ENCODE results near the gene RWDD1.

RWDD1 gene

DNA sequence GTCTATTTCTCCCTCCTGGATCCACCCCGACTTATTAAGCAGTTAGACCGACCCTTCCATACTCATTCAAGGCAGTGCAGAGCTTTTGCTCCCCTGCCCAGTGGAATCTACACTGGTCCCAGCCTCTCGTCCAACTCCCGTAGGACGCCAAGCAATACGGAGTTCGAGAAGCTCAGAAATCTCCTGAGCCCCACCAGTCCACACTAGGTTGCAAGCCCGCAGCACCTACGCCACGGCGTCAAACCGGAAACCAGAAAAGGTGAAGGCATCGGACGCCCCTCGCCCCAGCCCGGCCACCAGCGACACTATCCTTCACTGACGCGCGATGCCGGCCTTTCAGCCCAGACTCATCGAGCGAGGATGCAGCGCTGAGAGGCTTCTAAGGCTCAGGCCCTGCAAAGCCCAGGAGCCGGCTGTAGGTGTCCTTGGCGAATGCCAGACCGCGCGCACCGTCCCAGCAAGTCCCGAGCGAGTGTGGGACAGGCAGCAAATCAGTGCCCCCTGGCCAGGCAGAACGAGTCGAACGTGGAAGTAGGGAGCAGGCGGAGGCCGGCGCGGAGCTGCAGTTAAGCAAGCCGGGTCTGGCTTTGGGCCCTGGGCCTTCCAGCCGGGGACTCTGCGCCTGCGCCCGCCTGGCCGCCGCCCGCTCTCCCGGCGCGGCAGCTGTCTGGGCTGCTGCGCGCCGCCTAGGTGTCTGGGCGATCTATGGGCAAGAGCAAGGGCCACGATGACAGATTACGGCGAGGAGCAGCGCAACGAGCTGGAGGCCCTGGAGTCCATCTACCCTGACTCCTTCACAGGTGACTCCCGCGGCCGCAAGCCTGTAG lies at the start of gene RWDD1:
Gene RWDD1, plus strand, starts transcription at position 649 of the 827 bp plus-strand sequence. Its CDS starts 79 bp downstream, at position 728.
- DNase-seq (ENCODE audit: low read depth): peak; percentile 93

DNA sequence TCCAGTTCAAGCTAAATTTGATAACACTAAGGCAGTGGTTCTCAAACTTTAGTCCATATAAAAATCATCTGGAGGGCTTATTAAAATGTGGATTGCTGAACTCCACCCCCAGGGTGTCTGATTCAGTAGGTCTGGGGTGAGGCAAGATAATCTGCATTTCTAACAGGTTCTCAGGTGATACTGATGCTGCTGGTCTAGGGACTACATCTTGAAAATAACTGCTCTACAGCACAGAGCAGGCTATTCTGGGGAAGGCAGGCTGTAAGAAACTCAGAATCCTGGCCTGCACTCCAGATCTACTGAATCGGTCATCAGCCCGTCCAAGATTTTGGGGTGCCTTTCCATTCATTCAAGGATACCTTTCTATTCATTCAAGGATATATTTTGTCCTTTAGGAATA lies 48.4 kb upstream of the RWDD1 start:
- DNase-seq (ENCODE audit: low read depth): no peak

GRCh38 chr6:116524236-116524635 lies 47.1 kb upstream of the RWDD1 start:
- DNase-seq (ENCODE audit: low read depth): no peak

DNA sequence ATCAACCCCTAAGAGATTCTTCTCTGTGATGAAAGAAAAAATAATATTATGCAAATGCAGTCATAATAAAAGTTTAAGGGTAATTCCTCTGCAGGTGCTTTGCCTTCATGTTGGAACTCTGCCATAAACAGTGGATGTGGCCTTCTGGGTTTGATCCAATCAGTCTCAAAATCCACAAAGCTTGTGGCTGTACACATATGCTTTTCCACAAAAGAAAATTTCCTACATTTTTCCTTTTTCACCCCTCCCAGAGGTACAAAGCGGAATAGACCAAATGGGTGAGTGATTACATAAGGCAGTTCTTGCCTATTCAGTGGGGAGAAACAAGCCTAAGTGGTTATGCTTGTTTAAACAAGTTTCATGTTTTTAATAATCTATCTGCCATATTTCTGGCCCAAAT lies 43.2 kb upstream of the RWDD1 start:
- DNase-seq (ENCODE audit: low read depth): no peak

- DNase-seq (ENCODE audit: low read depth): no peak
These were observed 42.5 kb upstream of the RWDD1 start for GRCh38 chr6:116528780-116529179.

DNA sequence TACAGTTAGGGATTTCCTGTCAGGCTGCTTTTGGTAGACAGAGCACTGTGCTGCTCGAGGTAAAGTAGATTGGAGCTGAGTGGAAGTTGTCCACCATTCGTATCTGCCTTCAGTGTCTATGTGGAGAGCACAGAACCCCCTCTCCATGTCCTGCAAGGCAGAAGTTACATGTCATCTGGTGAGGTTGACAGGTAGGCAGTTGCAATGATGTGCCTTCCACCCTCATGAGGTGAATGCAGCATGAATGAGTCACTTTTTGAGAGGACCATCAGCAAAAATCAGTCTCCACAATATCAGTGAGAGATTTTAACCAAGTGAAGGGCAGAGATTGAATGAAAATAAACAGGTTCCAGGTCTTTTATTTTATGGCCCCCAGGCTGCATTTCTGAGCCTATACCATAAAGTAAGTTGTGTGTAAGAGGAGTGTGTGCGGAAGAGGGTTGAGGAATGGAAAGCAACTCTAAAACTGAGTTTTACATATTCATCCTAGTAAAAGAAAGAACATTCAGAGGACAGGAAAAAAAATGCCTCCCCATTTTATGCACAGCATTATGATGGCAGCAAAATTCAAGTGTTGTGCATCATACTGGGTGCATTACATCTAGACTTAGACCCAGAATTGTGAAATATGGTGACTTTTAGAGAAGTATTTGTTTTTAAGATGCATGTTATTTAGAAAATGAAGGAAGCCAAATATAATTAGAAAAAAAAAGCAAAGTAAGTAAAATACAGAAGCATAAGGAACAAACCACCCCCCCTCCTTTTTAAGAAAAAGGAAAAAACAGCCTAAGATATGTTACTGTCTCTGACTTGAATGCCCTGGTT lies 41.6 kb upstream of the RWDD1 start:
- no peak for DNase-seq (ENCODE audit: low read depth)

DNA sequence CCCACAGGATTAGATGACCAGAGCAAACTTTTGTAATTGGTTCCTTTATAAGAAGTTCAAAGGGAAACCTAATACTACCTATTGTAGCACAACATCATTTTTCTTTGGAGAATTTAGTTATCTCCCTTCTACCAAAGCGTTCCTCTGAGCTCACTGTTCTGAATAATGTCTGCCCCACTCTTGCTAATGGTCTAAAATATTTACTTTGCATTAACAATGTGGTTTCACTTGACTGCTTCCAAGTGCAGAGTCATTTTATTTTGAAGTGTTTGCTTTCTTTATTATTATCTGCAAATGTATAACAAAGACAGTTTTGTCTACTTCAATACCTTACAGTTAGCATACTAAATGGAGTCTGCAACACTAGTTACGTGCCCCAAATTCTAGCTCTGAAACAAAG lies 40.9 kb upstream of the RWDD1 start:
- DNase-seq (ENCODE audit: low read depth): no peak

DNA sequence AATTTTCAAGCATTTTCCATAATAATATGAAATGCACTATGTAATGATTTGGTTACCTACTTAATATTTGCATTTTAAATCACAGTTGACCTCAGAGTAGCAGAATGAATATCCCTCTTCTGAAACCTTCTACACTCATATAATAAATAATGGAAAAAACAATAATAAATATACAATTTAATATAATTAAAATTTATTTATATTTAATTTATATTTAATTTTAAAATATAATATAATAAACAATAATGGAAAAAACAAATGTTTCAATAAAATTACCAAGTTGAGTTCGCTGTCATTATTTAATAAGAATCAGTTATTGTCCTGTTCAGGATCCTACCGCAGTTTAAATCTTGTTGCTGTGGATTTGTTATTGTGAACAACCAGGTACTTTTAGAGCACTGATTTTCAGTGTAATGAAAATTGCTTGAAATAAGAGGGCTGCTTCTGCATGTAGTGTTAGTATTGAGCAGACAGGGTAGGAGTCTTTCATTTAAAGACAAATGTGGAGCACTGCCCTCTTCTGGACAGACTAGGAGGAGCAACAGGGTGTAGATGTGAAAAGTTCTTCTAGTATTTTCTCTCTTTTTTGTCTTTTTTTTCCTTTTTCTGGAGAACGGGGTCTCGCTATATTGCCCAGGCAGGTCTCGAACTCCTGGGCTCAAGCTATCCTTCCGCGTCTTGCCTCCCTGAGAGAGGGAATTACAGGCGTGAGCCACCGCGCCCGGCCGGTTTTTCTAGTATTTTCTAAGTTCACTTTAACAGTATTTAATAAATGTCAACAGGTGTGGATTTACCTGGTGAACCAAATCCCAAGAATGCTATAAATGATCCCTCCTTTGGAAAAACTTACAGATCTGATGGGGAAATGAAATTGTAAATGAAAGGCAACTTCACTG lies 39.4 kb upstream of the RWDD1 start:
- DNase-seq (ENCODE audit: low read depth): peak; percentile 32

DNA sequence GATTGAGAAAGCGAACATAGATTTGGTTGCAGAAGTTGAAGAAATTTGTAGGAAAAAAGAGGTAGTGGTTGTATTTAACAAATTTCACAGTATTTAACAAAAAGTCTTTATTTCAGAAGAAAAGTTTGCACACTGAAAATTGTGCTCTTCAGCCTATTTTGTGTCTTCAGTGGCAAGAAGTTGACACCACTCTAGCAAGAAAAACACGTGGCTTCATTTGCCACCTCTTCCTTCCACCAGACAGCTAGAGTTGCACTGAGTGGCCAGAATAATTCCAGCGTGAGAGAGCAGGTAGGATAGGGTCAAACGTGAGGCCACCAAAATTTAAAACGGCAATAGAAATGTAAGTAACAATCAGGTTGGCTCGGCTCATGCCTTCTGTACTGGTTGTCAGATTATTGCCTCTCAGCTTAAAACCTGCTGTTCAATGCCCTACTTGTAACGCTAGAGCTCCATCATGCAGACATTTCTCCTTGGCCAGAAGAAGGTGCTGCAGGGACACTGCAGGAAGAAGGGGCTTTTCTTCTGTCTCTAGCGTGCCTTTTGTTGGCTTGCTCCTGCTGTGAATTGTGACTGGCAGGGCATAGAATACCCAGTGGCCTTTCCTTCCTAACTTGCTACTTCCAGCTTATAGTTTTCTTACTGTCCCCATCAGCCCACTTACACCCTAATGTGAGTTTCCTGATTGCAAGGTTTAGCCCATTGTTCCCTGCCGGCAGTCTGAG lies 37.9 kb upstream of the RWDD1 start:
- no peak for DNase-seq (ENCODE audit: low read depth)

DNA sequence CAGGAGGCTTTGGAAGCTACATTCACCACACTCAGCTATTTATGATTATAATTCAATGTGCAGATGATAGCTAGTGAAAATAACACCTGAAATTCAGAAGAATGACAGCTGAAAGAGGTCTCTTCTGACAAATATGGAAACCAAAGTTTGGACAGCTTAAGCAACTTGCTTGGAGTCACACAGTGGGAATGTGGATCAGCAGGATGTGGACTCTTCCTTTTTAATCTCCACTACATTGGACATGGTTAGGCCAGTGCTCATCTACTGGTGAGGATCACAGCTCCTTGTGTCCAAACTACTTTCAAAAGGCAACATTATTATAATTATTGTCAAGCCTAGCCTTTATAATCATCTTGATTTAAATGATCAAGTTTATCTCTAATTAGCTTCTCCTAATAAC lies 36.2 kb upstream of the RWDD1 start:
- no peak for DNase-seq (ENCODE audit: low read depth)

- no peak for DNase-seq (ENCODE audit: low read depth)
These were observed 35.1 kb upstream of the RWDD1 start for GRCh38 chr6:116536216-116536621.

DNA sequence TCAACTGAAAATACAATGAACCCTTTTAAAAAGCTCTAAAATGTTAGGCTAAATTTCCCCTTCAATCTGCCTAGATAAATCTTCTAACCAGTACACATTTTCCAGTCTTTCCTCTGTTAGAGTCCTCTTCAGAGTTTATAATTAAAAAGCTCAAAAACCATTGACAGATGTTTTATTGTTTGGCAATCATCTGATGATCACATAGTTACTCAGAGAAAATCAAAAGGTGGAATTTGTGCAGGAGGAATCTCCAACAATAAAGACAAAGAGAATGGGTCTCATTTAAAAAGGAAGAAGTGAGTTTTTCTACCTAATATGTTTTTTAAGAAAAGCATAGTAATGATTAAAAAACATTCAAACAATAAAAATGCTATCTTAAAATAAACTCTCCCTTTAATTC lies 28.9 kb upstream of the RWDD1 start:
- DNase-seq (ENCODE audit: low read depth): no peak

DNA sequence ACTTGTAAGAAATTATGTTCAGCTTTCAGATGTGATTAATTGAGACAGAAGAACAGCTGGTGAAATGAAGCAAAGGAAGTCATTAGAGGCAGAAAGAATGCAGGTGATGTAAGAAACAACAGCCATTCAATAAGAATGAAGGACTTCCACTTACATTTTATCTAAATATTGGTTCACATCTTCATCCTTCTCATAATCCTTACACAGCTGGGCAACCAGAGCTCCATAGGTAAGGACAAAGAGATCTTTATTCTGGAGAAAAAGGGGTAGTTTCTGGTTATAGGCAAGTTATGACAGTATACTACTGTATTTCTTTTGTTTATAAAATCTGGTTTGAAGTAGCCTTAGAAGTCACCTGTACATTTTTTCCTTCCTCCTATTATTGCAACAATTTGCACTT lies 28.2 kb upstream of the RWDD1 start:
- no peak for DNase-seq (ENCODE audit: low read depth)

- DNase-seq (ENCODE audit: low read depth): no peak
These were observed 25.7 kb upstream of the RWDD1 start, which contains the start of gene TRAPPC3L for GRCh38 chr6:116545651-116546050. TSS of gene TRAPPC3L (minus strand) at chr6:116545684. CDS start at chr6:116545514, 170 bp downstream.

GRCh38 chr6:116547358-116547757 lies 23.9 kb upstream of the RWDD1 start:
- no peak for DNase-seq (ENCODE audit: low read depth)

- DNase-seq (ENCODE audit: low read depth): no peak
These were observed 20.5 kb upstream of the RWDD1 start for GRCh38 chr6:116550796-116551195.

GRCh38 chr6:116553451-116553850 lies 17.9 kb upstream of the RWDD1 start, which contains the start of gene CALHM4:
TSS of gene CALHM4 (plus strand) at chr6:116553751. CDS start at chr6:116553794, 43 bp downstream.
- DNase-seq (ENCODE audit: low read depth): no peak

- DNase-seq (ENCODE audit: low read depth): no peak
These were observed 15.2 kb upstream of the RWDD1 start for GRCh38 chr6:116556065-116556464.

DNA sequence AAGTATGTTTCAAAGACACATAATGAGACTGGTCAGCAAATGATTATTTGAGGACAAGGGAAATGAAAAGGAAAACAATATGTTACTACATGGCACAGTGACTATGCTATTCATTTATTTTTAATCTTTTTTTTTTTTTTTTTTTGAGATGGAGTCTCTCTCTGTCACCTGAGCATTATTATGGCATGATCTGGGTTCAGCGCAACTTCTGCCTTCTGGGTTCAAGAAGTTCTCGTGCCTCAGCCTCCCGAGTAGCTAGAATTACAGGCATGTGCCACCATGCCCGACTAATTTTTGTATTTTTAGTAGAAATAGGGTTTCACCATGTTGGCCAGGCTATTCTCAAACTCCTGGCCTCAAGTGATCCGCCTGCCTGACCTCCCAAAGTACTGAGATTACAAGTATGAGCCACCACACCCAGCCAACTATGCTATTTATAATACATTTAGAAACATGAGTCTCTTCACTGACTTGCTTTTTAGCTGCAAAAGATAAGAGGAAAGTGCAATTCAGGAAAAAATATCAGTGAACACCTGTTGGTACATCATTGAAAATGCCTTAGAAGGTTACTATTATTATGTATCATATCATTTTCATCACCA lies 14.4 kb upstream of the RWDD1 start:
- DNase-seq (ENCODE audit: low read depth): no peak

DNA sequence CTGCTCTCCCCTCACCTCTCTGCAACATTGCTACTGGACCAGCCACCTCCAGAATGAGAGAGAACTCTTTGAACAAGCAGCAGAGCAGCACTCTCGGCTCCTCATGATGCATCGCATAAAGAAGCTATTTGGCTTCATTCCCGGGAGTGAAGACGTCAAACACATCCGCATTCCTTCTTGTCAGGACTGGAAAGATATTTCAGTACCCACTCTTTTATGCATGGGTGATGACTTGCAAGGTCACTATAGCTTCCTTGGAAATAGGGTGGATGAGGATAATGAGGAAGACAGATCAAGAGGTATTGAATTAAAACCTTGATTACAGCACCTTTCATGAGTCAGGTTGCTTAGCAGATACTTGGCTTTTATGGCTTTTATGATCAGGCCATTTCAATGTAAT lies 13.4 kb upstream of the RWDD1 start:
- DNase-seq (ENCODE audit: low read depth): no peak

- DNase-seq (ENCODE audit: low read depth): no peak
These were observed 11.2 kb upstream of the RWDD1 start for GRCh38 chr6:116560130-116560529.

Measured in stimulated activated CD8-positive, alpha-beta memory T cell treated with anti-CD3 and anti-CD28 coated beads, Interleukin-15, amount 100 ng/mL, for 1 hour (primary cell).